GM12891 (cell line): ENCODE data around the gene SEMA5A.

Source experiments
- POLR2A ChIP-seq: IDR thresholded peaks from 2 replicates; pipeline ENCODE4 v1.6.1; 2011; ENCODE audit warnings: low read depth, low read length, control low read depth
- POLR2AphosphoS5 ChIP-seq: IDR thresholded peaks from 2 replicates; pipeline ENCODE4 v1.6.1; 2011; ENCODE audit warnings: low read depth, low read length, control low read depth
- SPI1 ChIP-seq: IDR thresholded peaks from 2 replicates; pipeline ENCODE4 v1.6.1; 2011; ENCODE audit warnings: low read depth, low read length, control low read depth
- TAF1 ChIP-seq: IDR thresholded peaks from 2 replicates; pipeline ENCODE4 v1.6.1; 2011; ENCODE audit warnings: low read depth, low read length, control low read depth

DNA sequence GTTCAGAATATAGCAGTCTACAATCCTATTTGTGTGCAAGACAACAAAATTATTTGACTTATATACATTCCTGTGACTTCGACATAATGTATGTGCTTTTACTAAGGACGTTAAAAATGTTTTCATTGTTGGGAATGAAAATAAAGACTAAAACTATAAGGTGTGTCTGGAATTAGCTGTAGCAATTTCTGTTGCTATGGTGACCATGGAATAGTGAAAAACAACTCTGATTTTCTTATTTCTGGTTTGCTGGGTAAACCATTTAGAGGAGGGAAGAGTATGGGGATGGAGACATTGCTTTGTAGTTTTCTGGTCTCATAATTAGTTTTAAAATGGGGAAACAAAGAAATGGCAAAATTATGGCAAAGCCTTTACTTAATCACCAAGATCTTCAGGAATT is 343.2 kb downstream of the SEMA5A start:
- TF ChIP-seq POLR2AphosphoS5 (no peak), POLR2A (no peak), TAF1 (no peak), SPI1 (no peak)
